ENCODE measurements around the gene FOXP1. TPM values are rescaled to one million over a fixed set of nuclear protein-coding genes. Genes with fewer than 3 reads are reported as not detected.

The FOXP1 gene
- polyA plus RNA-seq, 12 donors = 17.7 to 192 (median 22.0) TPM

DNA sequence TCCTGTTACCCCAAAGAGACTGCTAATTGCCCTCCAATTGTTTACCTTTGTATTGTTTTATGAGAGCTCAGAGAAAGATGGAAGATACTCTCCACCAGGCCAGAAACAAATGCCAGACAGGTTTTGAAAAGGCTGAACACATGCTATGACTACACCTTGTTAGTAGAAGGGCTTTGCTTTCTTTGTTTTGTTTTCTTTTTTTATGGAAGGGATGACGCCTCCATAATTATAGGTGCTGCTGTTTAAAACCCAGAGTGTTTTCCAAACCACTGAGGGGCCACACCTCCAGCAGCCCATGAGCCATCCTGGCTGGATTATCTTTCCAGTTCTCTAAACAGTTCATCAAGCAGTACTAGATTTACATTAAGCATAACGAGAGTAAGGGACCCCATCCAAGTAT lies 5.6 kb upstream of the FOXP1 start:
- DNase-seq = no peak

- DNase-seq = no peak
Observed at GRCh38 chr3:71587958-71588357, 4.4 kb upstream of the FOXP1 start.

- DNase-seq = no peak
Observed at GRCh38 chr3:71586810-71587242, 3.3 kb upstream of the FOXP1 start.

DNA sequence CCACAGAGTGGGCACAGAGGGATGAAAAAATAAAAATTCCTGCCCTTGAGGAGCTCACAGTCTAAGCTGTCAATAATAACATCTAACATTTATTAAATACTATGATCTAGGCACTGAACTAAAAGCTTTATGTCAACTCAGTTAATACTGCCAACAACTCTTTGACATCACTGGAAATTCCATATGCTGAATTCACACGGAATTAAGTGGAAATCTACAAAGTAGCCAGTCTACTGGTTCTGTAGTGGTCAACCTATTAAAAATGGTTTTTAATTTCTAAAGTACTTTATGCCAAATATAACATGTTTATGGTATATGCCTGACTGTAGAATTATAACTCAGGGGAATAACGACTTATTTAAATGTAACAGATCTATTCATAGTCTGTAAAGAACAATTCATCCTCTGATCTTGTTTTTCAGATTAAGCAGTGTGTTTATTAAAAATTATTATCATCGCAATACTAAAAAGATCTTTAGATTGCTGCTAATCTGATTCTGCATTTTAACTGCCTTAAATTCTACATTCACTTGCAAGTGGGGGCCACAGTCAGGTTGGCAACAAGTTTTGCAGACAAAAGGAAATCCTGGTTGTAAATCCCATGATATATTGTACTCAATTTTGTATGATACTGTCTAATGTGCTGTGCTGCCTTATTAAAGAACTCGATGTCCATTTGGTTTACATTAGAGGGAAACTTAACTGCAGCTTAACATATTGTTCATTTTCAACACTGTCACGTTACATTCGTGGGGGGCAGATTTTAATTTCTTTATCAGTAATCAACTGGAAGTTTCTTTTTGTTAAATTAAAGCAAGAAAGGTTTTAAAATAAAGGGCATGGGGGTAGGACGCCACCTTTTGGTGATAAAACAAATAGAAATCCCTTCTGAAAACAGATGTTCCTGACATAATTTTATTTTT lies 2.6 kb upstream of the FOXP1 start:
- no peak for DNase-seq

- DNase-seq = no peak
Observed at GRCh38 chr3:71585131-71585530, 1.6 kb upstream of the FOXP1 start.

GRCh38 chr3:71584394-71585011 lies 975 bp upstream of the FOXP1 start:
- no peak for DNase-seq

DNA sequence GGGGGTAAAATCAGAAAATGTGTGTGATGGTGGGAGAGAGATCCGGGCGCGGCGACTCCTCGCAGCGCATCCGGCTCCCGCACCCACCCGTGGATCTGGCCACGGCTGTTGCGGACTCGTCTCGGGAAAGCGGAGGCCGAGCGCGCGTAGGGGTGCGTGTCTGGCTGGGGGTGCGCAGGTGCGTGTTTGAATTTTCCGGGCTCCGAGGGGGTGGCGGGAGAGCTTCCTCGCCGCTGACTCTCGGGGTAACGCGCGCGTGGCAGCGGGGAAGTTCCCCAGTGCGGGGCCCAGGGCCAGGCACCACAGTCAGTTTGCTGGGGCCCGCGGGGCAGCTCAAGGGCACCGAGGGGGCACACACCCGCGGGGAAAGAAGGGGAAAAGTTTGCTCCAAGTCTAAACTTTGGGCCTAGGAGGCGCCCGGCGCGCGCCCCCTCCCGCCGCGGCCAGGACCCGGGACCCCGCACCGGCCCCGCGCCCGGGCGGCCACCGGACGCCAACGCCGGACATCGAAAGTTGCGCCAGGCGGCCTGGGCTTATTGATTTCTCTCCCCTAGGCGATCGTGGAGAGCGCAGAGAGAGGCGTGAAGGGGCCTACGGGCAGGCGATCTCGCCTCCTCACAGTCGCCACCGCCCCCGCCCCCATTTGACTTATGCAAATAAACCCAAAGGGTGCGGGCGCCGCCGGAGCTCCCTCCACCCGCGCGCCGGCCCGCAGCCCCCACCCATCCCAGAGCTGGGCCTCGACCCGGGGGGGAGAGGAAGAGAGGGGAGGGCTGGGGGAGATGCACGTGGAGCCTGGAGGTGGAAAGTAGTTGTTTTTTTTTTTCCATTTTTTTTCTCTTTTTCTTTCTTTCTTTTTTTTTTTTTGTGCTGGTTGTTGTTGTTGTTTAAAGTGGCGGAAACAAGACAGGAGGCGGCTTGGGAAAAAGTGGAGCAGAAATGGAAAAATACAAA lies 639 bp downstream of the FOXP1 start:
- DNase-seq = no peak

DNA sequence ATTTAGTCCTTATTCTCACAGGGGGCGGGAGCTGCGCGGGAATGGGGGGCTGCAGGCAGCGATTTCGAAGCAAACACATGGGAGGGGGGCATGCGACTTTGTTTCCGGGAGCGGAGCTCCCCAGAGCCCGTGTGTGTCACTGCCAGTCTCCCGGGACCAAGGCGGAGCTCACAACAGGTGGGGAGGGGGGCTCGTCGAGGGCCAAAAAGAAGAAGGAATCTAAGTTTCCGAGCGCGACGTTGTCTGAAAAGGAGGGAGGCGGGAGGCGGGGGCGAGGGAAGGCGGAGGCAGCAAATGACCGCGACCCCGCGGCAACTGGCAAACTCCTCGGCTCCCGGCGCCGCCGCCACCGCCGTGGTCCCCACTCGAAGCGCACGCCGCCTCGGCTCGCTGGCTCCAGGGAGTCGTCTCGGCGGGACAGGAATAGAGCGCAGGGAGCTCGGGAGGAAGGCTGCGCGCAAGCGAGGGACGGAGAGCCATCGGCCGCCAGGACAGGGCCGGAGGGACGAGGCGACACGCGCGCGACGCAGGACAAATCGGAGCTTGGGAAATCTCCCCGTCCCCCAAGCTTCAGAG lies 1.4 kb downstream of the FOXP1 start:
- DNase-seq = peak; percentile 61

GRCh38 chr3:71581457-71582035 lies 2.0 kb downstream of the FOXP1 start:
- no peak for DNase-seq

DNA sequence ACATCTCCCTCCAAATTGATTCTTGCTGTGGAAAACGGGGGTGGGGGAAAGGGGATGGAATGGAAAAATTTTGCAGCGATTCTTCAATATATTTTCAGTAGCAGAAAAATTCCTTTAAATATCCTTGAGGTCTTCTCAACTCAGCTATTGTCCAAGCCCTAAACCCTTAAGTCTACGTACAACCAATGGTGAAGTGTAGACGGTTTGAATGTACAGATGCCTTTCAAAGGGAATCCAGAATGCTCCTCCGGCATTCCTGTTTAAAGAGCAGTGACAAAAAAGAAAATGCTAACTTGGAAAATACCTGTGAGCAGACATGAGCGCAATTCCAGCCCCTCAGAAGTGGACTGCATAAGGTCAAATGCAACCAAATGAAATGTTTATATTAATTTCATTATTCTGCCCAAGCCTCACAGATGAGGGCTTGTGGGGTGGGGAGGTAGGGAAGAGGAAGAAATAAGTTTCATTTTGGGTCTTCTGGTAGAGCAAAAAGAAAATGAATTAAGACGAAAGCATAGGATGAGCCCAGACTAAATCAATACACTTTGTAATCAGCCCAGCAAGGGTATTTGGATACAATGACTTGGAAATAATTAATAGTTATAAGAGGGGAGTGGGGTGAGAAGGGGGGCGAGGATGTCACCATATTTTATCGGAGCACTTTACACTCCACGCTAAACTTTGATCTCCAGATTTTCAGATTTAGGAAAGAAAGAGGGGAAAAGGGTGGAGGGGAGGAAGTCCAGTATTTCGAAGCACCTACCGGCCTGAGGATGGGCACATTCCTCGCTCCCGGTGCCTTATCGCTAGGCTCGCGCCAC lies 2.7 kb downstream of the FOXP1 start:
- DNase-seq = no peak

DNA sequence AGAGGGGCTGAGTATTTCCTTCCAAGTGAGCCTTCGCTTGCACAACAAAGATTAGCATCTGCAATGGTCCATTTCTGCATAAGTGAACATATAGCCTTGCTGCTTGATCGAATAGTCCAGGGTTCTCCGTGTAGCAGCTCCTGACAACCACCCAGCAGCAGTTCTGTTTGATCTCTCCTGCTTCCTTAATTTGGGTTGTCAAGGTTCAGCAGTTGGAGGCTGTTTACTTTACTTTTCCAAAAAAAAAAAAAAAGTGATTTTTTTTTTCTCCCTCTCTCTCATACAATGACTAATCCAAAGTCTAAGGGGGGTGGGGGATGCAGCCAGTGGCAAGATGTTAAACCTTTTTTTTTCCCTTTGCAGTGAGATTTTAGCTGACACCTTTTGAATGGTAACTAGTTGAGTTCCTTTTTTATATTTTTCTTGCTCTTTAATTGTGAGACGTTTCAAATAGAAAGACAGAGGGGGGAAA lies 3.6 kb downstream of the FOXP1 start:
- DNase-seq = no peak

DNA sequence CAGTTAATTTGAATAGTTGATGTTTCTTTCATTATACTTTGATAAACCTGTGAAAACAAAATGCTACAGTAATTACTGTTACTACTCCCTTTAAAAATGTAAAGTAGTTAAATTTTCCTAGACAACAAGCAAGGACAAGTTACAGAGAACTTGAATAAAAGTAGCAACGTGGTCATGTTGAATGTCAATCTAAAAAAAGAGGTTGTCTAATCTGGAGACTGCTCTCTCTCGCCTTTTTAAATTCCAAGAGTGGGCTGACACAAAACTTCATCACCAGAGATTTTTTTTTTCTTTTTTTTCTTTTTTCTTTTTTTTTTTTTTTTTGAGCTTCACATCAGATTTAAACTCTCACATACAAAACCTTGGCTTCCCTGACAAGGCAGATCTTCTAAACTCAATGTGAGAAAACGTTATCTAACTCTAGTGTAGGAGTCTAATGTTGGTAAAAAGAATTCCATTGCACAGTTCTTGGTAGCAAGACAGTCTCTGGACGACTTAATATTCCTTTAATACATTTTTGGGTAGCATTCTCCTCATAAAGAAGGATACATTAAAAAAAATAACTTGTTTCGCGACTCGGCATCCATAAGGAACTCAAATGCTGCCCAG lies 4.1 kb downstream of the FOXP1 start:
- no peak for DNase-seq

DNA sequence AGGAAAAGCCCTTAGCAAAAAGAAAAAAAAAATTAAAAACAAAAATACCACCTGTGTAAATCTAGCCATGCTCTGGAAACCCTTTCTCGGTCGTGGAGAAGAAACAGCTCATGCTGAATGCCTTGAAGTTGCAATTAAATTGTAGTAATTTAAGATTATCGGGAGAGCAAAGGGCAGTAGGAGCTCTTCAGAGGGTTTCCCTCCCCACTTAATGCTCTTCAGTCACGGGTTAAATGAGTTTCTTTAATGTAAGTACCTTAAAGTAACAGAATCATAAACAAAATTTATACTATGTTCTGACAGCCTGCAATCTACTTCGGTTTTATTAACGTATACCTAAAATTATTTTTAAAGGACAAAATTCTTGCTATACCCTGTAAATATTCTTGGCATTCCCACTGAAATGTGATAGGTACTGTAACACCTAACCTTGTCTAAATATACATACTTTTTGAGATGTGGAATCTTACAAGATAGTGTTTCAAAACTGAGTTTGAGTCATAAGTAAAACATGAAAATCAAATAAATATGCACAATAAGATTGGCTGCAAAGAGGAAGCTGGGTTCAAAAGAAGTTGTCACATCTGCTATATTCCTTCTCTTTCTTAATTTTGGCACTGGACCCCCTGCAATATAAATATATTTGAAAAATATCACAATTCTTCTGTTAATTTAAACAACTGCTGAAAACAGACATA lies 5.3 kb downstream of the FOXP1 start:
- DNase-seq = no peak

GRCh38 chr3:71577011-71577410 lies 6.5 kb downstream of the FOXP1 start:
- no peak for DNase-seq

- no peak for DNase-seq
Observed at GRCh38 chr3:71575433-71575832, 8.1 kb downstream of the FOXP1 start.

DNA sequence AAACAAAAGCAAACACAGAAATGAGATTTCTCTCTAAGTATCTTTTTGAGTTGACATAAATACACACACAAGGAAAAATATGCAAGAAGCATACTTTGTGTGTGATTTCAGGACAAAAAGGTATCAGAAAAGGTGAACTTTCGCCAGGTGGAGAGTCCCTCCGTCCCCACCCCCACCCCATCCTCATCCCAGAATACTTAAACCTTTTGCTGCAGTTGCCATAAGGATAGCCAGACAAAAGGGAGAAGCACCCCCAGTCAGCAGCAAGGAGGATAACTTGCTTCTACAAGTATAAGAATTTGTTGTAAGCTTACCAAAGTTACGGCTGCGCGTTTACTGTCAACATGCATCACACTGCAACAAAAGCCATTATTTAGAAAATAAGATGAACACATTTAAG lies 10.3 kb downstream of the FOXP1 start:
- DNase-seq = no peak

GRCh38 chr3:71570546-71570945 lies 13.0 kb downstream of the FOXP1 start:
- no peak for DNase-seq

DNA sequence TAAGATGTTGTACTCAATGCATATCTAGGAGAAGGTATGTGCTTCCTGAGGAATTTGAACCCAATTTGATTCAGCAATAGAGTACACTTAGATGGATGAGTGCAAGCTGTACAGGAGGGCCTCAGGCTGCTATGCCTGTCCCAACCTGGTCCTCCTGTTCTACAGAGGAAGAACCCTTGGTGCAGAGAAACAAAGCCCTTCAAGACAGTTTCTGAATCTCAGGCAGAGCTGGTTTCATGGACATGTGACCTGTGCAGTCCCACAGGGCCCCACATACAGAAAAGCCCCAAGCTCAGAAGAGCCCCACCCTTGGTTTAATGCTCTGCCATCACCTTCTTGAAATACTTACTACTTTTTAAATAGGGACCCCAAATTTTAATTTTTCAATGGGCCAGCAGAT lies 15.3 kb downstream of the FOXP1 start:
- DNase-seq = no peak

DNA sequence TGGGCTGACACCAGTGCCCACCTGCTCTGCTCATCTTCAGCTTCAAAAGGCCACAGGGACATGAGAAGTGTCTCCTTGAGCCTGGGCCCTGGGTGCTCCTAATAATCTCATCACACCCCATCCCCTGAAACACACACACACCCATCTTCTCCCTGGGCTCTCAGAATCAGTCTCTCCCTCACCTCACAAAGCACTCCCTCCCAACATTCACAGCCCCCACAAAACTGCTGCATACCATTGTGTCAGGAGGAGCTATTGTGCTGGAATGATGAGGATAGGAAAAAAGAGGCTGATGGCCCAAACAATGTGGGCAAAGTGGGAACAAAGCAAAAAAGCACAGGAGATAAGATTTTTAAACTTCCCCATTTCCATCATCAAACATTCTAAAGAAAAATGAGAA lies 16.8 kb downstream of the FOXP1 start:
- DNase-seq = no peak
